GM18873 (cell line): ENCODE measurements around the gene NPIPB2.
"Not testable (repeated sequence)": the region's sequence is repeated elsewhere in the genome, so short reads cannot be mapped to it uniquely, and the experiment has no call there.

Source experiments
- ATAC-seq: cut with Tn5 transposase; IDR thresholded peaks from one replicate; pipeline ENCODE4 v1.9.1; 2021; ENCODE audit warnings: mild to moderate bottlenecking, moderate library complexity, moderate number of reproducible peaks; ENCODE audit not compliant: unreplicated experiment, low FRiP score

The NPIPB2 gene

DNA sequence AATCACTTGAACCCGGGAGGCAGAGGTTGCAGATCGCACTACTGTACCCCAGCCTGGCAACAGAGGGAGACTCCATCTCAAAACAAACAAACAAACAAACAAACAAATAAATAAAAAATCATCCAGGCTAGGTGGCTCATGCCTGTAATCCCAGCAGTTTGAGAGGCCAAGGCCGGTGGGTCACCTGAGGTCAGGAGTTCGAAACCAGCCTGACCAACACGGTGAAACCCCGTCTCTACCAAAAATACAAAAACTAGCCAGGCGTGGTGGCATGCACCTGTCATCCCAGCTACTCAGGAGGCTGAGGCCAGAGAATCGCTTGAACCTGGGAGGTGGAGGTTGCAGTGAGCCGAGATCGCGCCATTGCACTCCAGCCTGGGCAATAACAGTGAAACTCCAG is 21.1 kb upstream of the NPIPB2 start:
- not testable (repeated sequence) for ATAC-seq

DNA sequence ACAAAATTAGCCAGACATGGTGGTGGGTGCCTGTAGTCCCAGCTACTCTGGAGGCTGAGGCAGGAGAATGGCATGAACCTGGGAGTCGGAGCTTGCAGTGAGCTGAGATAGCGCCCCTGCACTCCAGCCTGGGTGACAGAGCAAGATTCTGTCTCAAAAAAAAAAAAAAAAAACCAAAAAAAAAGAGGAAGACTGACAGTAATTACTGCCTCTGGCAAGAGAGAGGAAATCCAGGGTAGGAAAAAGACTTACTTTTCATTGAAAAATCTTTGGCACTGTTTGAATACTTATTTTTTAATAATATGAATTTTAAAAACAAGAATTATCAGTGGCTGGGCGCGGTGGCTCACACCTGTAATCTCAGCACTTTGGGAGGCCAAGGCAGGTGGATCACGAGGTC is 20.6 kb upstream of the NPIPB2 start:
- not testable (repeated sequence) for ATAC-seq

DNA sequence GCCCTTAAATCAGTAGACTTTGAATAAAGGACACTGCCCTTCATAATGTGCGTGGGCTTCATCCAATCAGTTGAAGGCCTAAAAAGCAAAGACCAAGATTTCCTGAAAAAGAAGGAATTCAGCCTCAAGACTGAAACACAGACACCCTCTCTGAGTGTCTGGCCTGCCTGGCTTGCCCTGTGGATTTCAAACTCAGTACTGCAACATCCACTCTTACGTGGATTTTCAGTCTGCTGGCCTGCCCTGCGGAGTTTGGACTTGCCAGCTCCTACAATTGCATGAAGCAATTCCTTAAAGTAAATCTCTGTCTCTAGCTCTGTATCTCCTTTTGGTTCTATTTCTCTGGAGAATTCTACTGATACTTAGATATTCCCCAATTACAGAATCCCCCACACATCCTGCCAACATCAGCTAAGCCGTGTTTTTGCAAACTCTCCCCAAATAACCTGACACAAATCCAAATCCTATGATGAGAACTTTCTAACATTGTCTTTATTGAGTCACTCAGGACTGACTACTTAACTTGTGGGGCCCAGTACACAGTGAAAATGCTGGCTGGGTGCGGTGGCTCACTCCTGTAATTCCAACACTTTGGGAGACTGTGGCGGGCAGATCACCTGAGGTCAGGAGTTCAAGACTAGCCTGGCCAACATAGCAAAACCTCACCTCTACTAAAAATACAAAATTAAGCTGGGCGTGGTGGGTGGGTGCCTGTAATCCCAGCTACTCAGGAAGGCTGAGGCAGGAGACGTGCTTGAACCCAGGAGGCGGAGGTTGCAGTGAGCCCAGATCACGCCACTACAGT is 15.9 kb upstream of the NPIPB2 start:
- no peak for ATAC-seq

DNA sequence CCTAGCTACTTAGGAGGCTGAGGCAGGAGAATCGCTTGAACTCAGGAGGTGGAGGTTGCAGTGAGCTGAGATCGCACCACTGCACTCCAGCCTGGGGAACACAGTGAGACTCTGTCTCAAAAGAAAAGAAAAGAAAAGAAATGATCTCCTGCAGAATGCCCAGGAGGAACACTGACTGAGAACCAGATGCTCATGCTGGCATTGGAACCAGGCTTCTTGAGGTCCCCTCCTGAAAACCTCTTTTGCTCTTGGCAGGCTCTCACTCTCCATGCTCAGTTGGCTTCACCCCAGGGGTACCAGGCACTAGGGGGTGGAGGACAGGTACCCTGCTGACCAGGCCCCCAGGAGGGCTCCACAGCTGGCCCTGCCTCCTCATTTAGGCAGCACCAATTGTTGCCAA is 14.7 kb upstream of the NPIPB2 start:
- no peak for ATAC-seq

DNA sequence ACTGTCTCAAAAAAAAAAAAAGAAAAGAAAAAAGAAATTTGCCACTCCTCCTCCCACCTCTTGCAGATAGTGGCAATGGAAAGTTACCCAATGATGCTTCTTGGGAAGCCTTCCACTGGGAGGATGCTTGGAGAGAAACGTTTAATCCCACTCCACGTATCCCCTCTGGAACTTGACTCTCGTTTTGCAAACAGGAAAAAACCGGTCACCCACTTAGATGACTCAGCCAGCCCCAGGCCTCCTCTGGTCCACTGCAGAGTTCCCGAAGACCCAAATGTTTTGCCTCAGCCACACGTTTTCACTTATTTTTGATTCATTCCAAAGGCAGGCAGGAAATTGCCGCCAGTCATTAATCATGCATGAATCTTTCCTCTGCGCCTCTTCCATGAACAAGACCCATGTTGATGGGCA is 13.9 kb upstream of the NPIPB2 start:
- ATAC-seq = no peak

DNA sequence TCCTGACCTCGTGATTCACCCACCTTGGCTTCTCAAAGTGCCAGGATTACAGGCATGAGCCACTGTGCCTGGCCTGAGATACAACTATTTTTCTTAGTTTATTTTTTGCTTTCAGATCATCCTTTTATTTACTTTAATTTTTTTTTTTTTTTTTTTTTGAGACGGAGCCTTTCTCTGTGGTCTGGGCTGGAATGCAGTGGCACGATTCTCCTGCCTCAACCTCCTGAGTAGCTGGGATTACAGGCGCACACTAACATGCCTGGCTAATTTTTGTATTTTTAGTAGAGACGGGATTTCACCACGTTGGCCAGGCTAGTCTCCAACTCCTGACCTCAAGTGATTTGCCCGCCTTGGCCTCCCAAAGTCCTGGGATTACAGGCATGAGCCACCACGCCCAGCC is 11.7 kb upstream of the NPIPB2 start:
- not testable (repeated sequence) for ATAC-seq

DNA sequence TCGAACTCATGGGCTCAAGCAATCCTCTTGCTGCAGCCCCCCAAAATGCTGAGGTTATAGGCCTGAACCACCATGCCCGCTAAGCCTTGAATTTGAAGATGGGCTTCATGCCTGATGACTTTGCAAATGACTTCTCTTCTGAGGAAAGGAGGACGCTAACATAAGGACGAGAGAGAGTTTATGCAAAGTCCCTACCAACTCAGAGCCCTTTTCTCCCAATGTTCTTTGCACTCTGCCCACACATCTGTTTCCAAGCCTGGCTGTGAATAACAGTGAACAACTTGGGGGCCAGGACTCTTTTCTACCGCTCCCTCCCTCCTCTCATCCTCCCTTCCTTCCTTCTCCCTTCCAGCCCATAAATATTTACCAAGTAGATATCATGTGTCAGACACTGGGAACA is 8.5 kb upstream of the NPIPB2 start:
- no peak for ATAC-seq

DNA sequence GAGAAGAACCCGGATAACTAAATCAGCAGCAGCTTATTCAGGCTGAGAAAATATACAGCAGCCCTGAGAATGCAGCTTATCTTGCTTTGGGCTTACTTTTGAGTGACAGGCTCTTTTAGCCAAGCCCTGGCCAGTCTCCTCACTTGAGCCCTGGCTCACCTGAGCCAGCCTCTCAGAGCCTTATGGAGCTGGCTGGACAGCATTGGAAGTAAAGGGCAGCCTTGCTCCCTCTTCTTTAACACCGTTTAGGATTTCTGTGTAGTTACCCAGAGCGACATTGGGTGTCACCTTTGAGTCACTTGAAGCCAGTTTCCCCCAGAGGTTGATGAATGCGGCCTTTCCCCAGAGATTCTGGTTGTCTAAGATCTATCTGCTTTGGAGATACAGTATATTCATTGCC is 7.7 kb upstream of the NPIPB2 start:
- no peak for ATAC-seq

DNA sequence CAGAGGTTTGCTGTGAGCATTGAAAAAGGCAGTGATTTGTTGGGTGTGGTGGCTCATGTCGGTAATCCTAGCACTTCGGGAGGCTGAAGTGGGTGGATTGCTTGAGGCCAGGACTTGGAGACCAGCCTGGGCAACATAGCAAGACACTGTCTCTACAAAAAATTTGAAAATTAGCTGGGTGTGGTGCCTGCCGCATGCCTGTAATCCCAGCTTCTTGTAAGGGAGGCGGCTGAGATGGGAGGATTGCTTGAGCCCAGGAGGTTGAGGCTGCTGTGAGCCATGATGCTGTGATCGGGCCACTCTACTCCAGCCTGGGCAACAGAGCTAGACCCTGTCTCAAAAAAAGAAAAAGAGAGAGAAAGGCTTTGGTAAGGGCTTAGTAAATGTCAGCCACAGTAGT is 7.0 kb upstream of the NPIPB2 start:
- ATAC-seq = no peak

DNA sequence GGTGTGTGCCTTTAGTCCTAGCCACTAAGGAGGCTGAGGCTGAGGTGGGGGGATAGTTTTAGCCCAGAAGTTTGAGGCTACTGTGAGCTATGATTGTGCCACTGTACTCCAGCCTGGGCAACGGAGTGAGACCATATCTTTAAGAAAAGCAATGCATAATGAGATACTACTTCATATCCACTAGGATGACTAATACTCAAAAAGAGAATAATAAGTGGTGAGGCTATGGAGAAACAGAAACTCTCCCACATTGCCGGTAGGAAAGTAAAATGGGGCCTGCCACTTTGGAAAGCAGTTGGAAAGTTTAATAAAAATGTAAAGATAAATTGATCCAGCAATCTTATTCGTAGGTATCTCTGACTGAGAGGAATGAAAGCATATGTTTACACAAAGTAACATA is 4.6 kb upstream of the NPIPB2 start:
- ATAC-seq = no peak

DNA sequence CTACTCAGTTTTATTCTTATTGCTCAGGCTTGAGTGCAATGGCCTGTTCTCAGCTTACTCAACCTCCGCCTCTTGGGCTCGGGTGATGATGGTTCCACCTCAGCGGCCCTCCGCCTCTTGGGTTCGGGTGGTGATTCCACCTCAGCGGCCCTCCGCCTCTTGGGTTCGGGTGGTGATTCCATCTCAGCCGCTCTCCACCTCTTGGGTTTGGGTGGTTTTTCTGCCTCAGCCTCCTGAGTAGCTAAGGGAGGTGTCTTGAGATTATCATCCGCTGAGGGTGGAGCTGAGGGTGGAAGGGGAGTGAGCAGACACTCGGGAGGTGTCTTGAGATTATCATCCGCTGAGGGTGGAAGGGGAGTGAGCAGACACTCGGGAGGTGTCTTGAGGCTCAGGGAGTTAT is 14.5 kb downstream of the NPIPB2 start:
- not testable (repeated sequence) for ATAC-seq

DNA sequence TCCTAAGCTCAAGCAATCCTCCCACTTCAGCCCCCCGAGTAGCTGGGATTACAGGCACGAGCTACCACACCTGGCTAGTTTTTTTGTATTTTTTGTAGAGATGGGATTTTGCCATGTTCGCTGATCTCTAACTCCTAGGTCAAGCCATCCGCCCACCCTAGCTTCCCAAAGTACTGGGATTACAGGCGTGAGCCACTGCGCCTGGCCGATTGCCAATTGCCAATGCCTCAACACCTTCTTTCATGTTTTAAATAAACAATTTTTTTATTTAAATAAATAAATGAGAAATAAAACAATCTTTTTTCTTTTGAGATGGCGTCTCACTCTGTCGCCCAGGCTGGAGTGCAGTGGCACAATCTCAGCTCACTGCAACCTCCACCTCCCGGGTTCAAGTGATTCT is 17.8 kb downstream of the NPIPB2 start:
- not testable (repeated sequence) for ATAC-seq

DNA sequence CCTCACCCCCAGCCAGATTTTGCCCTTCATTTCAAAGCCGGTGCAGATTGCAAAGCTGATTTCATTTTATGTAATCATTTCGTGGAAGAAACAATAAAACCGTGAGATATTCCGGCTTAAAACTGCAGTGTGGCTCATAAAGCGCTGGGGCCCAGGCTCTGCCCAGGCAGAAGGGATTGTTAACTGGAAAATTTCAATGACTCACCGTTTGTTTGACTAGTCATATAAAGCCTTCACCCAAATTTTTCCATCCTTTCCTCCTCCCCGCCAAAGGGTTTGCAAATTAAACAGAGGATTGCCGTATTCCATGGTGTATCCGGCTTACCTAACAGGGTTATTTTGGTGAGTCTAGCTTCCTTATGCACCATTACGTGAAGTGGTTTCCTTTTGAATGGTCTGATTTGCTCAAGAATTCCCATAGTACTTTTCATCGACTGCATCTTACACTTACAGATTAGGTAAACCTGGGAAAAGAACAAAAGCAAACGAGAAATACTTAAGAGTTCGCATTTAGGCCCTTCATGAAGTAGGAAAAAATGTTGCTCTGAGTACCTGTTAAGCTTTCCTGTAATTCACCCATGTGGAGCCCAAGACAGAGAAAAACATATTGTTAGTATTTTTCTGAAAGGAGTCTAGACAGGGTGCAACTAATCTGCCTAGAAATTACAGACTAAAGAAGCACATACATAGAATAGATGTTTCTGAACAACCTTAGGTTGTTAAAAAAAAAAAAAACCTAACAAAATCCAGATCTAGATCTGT is 25.1 kb downstream of the NPIPB2 start:
- ATAC-seq = no peak

DNA sequence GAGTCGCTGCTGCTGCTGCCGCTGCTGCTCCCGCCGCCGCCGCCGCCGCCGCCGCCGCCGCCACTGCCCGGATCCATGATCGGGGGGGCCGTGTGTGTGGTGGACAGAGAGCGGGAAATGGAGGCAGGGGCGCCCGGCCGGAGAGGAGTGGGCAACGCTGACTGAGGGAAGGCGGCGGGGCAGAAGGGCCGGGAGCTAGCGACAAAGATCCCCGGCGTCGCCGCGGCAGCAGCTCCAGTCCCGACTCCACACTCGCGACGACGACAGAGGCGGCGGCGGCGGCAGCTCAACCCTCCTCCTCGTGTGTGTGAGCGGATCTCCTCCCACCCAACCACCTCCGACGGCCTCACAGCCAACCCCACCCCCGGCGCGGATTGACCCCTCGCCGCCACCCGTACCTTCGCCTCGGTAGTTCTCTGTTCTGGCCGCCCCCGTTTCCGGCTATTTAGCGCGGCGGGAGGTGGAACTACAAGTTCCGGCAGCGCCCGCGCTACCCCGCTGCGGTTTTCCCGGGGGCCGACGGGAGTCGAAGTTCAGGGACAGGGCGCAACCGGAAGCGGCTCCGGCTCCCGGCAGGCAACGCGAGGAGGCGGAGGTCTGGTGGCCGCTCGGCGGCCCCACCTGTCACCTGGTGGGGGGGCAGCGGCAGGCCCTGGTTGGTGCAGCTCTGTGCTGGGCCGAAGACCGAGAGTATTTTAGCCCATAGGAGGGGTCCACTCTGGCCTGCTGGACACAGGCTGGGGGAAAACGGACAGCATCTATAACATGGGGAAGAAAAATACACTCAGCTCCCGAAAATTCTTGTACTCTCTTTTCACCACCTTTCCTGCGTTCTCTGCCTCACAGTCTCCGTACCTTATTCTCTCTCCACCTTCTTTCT is 26.0 kb downstream of the NPIPB2 start, which contains the start of gene GSPT1:
Gene GSPT1, minus strand, starts transcription at position 313 of the 880 bp plus-strand sequence. Its CDS starts 236 bp downstream, at position 77.
- ATAC-seq = peak; percentile 67

DNA sequence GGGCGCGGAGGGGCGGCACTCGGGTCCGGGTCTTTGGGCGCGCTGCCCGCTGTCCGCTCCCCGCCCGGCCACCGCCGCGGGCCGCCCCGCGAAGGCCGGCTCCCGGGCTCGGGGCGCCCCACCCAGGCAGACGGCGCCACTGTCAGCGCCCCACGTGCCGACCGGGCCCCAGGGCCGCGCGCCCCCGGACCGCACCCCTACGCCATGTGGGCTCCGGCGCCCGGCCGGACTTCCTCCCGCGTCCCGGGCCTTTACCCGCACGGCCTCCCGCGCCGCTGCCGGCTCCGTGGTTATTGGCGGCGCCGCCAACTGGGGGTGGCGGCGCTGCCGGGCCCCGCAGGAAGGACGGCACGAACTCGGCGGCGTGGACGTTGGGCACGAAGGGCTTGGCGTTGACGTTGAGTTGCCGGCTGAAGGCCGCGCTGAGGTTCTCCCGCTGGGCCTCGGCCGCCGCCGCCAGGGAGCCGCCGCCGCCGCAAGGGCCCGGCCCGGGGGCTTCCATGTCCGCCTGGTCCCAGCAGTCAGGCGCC is 26.7 kb downstream of the NPIPB2 start:
- ATAC-seq = peak; percentile 24

DNA sequence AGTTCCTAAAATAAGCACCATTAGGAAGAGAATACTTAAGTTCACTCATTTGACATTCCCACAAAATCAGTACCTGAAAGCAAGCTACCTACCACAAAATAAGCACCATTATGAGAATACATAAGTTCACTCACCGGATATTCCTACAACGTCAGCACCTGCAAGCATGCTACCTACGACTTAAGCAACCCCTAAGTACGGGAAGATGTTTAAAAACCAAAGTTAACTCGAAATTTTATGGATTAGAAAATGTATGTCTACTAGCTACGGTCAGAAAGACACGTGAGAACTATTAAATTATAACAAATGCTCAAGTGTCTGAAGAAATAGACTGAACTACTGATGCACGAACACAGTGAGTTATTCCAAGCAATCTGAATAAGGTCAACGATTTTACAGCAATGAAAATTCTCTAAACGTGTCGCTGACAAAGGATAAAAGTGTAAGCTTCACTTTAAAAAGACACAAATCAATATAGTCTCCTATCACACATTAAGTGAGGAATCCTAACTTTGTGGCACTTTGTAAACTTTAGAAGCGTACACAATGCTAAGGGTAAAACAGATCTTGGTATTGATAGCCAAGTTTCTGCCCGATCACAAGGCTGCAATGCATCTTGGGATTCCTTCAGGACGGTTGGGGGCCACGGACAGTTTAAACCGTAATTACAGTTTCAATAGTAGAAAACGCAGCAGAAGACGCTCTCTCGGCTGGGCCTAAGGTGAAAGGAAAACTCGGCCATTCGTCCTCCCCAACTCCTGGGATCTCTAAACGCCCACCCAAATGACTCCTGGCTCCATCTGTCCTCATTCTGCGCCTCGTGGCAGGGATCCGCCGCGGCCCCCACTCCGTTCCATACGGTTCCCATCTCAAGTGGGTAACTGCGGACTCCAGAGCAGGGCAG is 27.4 kb downstream of the NPIPB2 start:
- ATAC-seq = no peak

DNA sequence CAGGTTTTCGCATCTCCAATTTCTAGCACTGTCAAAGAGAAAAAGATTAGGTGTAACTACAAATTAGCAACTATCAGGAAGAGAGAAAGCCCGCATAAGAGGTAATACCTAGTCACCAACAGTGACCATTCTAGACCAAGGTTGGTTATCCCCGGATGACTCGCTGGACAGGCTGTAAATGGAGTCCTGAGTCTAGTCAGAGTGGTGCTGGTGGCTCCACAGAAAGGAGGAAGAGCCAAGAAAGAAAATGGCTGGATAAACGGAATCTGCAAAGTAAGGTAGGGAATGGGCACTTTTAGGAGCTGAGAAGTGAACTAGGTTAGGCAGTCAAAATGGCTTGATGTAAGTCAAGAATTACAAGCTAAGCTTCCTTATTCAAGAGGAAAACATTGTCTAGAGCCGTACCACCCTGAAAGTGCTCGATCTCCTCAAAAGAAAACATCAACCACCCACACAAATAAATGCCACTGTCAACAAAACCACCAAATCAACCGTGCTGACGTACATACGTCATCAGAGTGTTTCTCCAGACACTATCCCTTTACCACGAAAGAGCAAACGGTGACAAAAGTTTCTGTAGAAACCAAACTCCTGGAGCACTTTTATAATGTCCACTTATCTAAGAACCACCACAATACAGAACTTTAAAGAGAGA is 28.3 kb downstream of the NPIPB2 start:
- no peak for ATAC-seq

DNA sequence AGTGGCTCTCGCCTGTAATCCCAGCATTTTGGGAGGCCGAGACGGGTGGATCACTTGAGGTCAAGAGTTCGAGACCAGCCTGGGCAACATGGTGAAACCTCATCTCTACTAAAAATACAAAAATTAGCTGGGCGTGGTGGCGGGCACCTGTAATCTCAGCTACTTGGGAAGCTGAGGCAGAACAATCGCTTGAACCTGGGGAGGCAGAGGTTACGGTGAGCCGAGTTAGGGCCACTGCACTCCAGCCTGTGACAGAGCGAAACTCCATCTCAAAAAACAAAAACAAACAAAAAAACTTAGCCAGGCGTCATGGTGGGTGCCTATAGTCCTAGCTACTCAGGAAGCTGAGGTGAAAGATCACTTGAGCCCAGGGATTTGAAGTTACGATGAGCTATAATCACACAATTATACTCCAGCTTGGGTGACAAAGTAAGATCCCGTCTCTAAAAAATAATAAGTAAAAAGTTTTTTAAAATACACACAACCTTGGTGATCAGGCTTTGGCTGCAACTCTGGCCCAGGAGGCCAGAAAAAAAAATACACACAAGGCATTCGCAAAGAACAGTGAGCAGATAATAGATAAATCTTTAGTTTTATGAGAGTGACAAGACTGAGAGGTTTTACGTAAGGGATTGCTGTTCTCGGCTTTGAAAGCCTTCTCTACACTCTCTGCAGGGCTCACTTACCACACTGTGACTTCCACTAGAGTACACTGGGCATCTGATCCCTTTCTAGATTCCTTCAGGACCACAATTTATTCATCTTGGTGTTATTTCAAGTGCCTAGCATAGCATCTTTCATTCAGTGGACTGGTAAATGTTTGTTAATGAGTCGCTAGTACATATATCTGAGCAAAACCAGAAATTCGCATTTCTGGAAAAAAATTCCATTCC is 31.9 kb downstream of the NPIPB2 start:
- no peak for ATAC-seq
